A673 (cell line): ENCODE results near the gene NLN.

ENCODE experiments used
- EZH2 ChIP-seq: fragments of 200-600 bp; sonication (generic); IDR thresholded peaks from 2 replicates; pipeline ENCODE4 v1.6.1; 2017; ENCODE audit warnings: borderline replicate concordance, low read depth, mild to moderate bottlenecking, mixed read lengths, antibody characterized with exemption, low read length; ENCODE audit not compliant: poor library complexity, severe bottlenecking
- TF ChIP-seq, protein P1 (sequence below): fragments of 300-800, 200-600 bp; sonication (generic); conservative IDR thresholded peaks from 2 replicates; pipeline ENCODE4 v1.5.1; 2017; ENCODE audit warnings: low read depth, mild to moderate bottlenecking, antibody characterized with exemption, low read length, moderate library complexity, mixed read lengths

DNA sequence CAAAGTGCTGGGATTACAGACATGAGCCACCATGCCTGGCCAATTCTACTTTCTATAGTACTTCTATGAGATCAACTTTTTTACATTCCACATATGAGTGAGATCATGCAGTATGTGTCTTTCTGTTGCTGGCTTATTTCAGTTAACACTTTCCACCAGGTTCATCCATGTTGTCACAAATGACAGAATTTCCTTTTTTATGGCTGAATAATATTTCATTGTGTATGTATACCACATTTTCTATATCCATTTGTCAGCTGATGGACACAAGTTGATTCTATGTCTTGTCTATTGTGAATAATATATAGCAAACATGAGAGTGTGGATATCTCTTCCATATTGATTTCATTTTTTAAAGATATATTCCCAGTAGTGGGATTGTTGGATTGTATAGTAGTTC, 17.2 kb downstream of the NLN start:
- TF ChIP-seq, protein P1, sequence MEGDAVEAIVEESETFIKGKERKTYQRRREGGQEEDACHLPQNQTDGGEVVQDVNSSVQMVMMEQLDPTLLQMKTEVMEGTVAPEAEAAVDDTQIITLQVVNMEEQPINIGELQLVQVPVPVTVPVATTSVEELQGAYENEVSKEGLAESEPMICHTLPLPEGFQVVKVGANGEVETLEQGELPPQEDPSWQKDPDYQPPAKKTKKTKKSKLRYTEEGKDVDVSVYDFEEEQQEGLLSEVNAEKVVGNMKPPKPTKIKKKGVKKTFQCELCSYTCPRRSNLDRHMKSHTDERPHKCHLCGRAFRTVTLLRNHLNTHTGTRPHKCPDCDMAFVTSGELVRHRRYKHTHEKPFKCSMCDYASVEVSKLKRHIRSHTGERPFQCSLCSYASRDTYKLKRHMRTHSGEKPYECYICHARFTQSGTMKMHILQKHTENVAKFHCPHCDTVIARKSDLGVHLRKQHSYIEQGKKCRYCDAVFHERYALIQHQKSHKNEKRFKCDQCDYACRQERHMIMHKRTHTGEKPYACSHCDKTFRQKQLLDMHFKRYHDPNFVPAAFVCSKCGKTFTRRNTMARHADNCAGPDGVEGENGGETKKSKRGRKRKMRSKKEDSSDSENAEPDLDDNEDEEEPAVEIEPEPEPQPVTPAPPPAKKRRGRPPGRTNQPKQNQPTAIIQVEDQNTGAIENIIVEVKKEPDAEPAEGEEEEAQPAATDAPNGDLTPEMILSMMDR, result no peak
- no peak for TF ChIP-seq EZH2
